B cell (primary cell): ENCODE results near the gene DUSP15. TPM values are rescaled to one million over a fixed set of nuclear protein-coding genes. Genes with fewer than 3 reads are reported as not detected.

Experiments used
- ATAC-seq: fragments of 200-7000 bp; cut with Tn5 transposase; one replicate; pipeline ENCODE4 v1.10.0; 2021; ENCODE audit warnings: low read depth, mild to moderate bottlenecking, moderate number of reproducible peaks, moderate library complexity
- CTCF ChIA-PET: fragments of 350-600 bp; sonication (Branson Sonifier 250); formaldehyde crosslinking; loops from one replicate; lab custom pipeline; 2021; ENCODE audit warnings: antibody characterized with exemption, inconsistent platforms; lab: Charles Lee
- POLR2A ChIA-PET: fragments of 350-600 bp; sonication (Branson Sonifier 250); formaldehyde crosslinking; loops from one replicate; lab custom pipeline; 2021; ENCODE audit warnings: antibody characterized with exemption; lab: Charles Lee
- DNase-seq: peaks from one replicate; pipeline ENCODE4 v3.0.0; 2013
- H2AFZ ChIP-seq: 2 replicates; pipeline ENCODE4 v1.6.1; 2012; ENCODE audit warnings: mild to moderate bottlenecking, low read depth, low read length; ENCODE audit not compliant: insufficient read depth, poor library complexity, severe bottlenecking
- H3K27ac ChIP-seq, 2 donors: 1 replicate in 1 of 2; 2 replicates in 1 of 2; pipeline ENCODE4 v1.5.1; 2012 to 2013; ENCODE audit warnings: low read length in 2 of 2, mild to moderate bottlenecking in 2 of 2, moderate library complexity in 1 of 2
- H3K27me3 ChIP-seq, 4 experiments: fragments of 200-600 bp in 1 of 4; sonication (generic) in 1 of 4; replicated peaks in 1 of 4; 1 replicate in 2 of 4; 2 replicates in 2 of 4; pipeline versions ENCODE4 v1.6.1 to v1.7.0; 2013 to 2016; ENCODE audit warnings: low read length in 3 of 4, mild to moderate bottlenecking in 2 of 4, mixed read lengths in 1 of 4, moderate library complexity in 1 of 4; ENCODE audit not compliant: insufficient read depth in 4 of 4, control insufficient read depth in 3 of 4; ENCODE audit errors: control extremely low read depth in 1 of 4
- H3K36me3 ChIP-seq, 2 experiments: replicated peaks in 1 of 2; 1 replicate in 1 of 2; 2 replicates in 1 of 2; pipeline versions ENCODE4 v1.6.1 to v1.7.1; 2013; ENCODE audit warnings: low read length in 1 of 2; ENCODE audit not compliant: insufficient read depth in 2 of 2, control insufficient read depth in 1 of 2; ENCODE audit errors: control extremely low read depth in 1 of 2, extremely low read depth in 1 of 2
- H3K4me1 ChIP-seq, 2 donors: fragments of 200-600 bp in 1 of 2; sonication (generic) in 1 of 2; 1 replicate in 1 of 2; 2 replicates in 1 of 2; pipeline versions ENCODE4 v1.5.1 to v1.6.1; 2013 to 2017; ENCODE audit warnings: low read length in 2 of 2; ENCODE audit not compliant: control insufficient read depth in 2 of 2, insufficient read depth in 2 of 2
- H3K4me2 ChIP-seq: replicated peaks from 2 replicates; pipeline ENCODE3; 2012; ENCODE audit warnings: mild to moderate bottlenecking, low read depth, low read length; ENCODE audit not compliant: poor library complexity, severe bottlenecking
- H3K4me3 ChIP-seq, 5 experiments: fragments of 200-600 bp in 1 of 5; sonication (generic) in 1 of 5; 1 replicate in 3 of 5; 2 replicates in 2 of 5; pipeline versions ENCODE4 v1.5.1 to v1.7.0; 2011 to 2016; ENCODE audit warnings: low read length in 4 of 5, mild to moderate bottlenecking in 4 of 5, low read depth in 2 of 5, control low read depth in 1 of 5, moderate library complexity in 1 of 5; ENCODE audit not compliant: insufficient read depth in 1 of 5; ENCODE audit errors: control extremely low read depth in 1 of 5, extremely low read depth in 1 of 5
- H3K79me2 ChIP-seq: fragments of 200-600 bp; sonication (generic); one replicate; pipeline ENCODE4 v1.6.0; 2016; ENCODE audit warnings: low read length; ENCODE audit not compliant: control insufficient read depth, insufficient read depth
- H3K9ac ChIP-seq: fragments of 200-600 bp; sonication (generic); 2 replicates; pipeline ENCODE4 v1.6.1; 2017; ENCODE audit warnings: mild to moderate bottlenecking, low read length, moderate library complexity
- H3K9me3 ChIP-seq, 3 donors: one replicate each; pipeline versions ENCODE4 v1.6.1 to v1.7.1; 2013; ENCODE audit warnings: low read length in 2 of 3; ENCODE audit not compliant: control insufficient read depth in 2 of 3, insufficient read depth in 1 of 3; ENCODE audit errors: control extremely low read depth in 1 of 3
- H4K20me1 ChIP-seq: 2 replicates; pipeline ENCODE4 v1.6.0; 2012; ENCODE audit warnings: mild to moderate bottlenecking, low read length; ENCODE audit not compliant: insufficient read depth, control insufficient read depth, poor library complexity, severe bottlenecking
- H3K27ac Mint-ChIP-seq: one replicate; pipeline ENCODE4 v1.8.0; 2021; ENCODE audit warnings: mixed read lengths
- H3K27me3 Mint-ChIP-seq: one replicate; pipeline ENCODE4 v1.8.0; 2021; ENCODE audit warnings: mixed read lengths
- H3K4me1 Mint-ChIP-seq: one replicate; pipeline ENCODE4 v1.8.0; 2021; ENCODE audit warnings: mixed read lengths
- H3K4me3 Mint-ChIP-seq: one replicate; pipeline ENCODE4 v1.8.0; 2021; ENCODE audit warnings: mixed read lengths
- H3K9me3 Mint-ChIP-seq: one replicate; pipeline ENCODE4 v1.8.0; 2022; ENCODE audit warnings: mixed read lengths; ENCODE audit not compliant: insufficient read depth
- EZH2 ChIP-seq: IDR thresholded peaks from 2 replicates; pipeline ENCODE4 v1.6.1; 2012; ENCODE audit warnings: borderline replicate concordance, low read depth, mild to moderate bottlenecking, moderate library complexity, low read length; ENCODE audit not compliant: insufficient read depth, poor library complexity, severe bottlenecking
- WGBS: methylation state at CpG from one replicate; pipeline ENCODE4 v1.1.5; 2013; ENCODE audit warnings: missing lambda C conversion rate; ENCODE audit not compliant: insufficient coverage; 5-methylcytosine and 5-hydroxymethylcytosine counted together
- intact Hi-C: fragments of 100-400 bp; cut with micrococcal nuclease; formaldehyde crosslinking; loops from one replicate; pipeline ENCODE4 v1.10.0; 2022
- polyA plus RNA-seq: library from polyadenylated mRNA; depleted of rRNA; stranded (reverse); fragments of >200 nt; gene quantifications from 2 replicates; pipeline ENCODE4 v1.2.3, GENCODE V29; 2012
- total RNA-seq, 2 donors: library from RNA; stranded (reverse); fragments of 120-200 nt in 1 of 2; gene quantifications; 1 replicate in 1 of 2; 2 replicates in 1 of 2; pipeline versions ENCODE4 v1.2.3 to v1.2.4, GENCODE V29; 2013 to 2022
- TF ChIP-seq, protein P1 (sequence below): fragments of 200-600 bp; IDR thresholded peaks from one replicate; pipeline ENCODE4 v1.8.0; 2022; ENCODE audit warnings: antibody characterized with exemption, mild to moderate bottlenecking

DUSP15 gene
- total and polyA plus RNA-seq, 2 donors (not counting 1 experiment from before 2014, with no cell fraction given) = 0.78 to 3.3 TPM

DNA sequence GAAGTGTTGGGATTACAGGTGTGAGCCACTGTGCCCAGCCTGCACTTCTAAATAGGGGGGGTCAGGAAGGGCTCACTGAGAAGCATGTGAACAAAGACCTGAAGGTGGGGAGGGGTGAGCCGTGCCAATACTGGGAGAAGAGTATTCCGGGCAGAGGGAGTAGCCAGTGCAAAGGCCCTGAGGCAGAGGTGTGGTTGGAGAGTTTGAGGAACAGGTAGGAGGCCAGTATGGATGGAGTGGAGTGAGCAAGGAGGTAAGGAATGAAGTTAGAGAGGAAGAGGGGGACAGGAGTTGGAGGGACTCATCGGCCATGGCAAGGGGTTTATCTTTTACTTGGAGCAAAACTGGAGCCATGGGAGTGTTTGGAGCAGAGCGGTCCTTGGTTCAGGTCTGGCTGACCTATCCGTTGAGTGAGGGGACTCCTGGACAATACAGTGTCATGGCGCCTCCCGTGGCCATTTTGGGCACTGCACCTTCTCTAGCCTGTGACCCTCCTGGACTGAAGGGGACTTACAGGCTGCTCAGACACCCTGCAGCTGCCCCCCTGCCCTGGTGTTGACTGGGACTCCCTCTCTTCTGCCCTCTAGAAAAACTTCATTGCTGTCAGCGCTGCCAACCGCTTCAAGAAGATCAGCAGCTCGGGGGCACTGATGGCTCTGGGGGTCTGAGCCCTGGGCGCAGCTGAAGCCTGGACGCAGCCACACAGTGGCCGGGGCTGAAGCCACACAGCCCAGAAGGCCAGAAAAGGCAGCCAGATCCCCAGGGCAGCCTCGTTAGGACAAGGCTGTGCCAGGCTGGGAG lies 37.0 kb downstream of the DUSP15 start:
- peak; percentile 63 for DNase-seq
- Mint-ChIP-seq H3K27ac (no peak overlapping the region), H3K9me3 (no peaks in the 10 kb centered on the region), H3K4me1 (peaks cover 14% of the 10 kb centered on the region), H3K27me3 (no peaks in the 10 kb centered on the region), H3K4me3 (no peak overlapping the region)
- Histone ChIP-seq H3K27me3 (peaks cover 0 to 2% (median 0%) of the 10 kb centered on the region in 4 experiments), H3K9me3 (no peaks in the 10 kb centered on the region), H3K4me3 (no peak overlapping the region), H3K36me3 (no peaks in the 10 kb centered on the region), H3K9ac (no peak overlapping the region), H3K27ac (no peak overlapping the region), H2AFZ (no peak overlapping the region), H3K4me2 (no peak overlapping the region), H3K4me1 (peaks cover 8 to 13% of the 10 kb centered on the region in 2 donors), H3K79me2 (no peaks in the 10 kb centered on the region), H4K20me1 (no peaks in the 10 kb centered on the region)
- CTCF ChIA-PET = interaction anchor here (0.5 to 1.3 kb wide), 5 partner anchors 10 to 344 kb away, joined by 3 to 4 read pairs (median 3); no protein-coding TSS in a partner anchor
- ATAC-seq = peak; percentile 57
- intact Hi-C loops = no loop called here
- 72% methylated on average over 14 of the region's 14 CpGs for WGBS
- TF ChIP-seq EZH2 = no peak
- TF ChIP-seq, protein P1, sequence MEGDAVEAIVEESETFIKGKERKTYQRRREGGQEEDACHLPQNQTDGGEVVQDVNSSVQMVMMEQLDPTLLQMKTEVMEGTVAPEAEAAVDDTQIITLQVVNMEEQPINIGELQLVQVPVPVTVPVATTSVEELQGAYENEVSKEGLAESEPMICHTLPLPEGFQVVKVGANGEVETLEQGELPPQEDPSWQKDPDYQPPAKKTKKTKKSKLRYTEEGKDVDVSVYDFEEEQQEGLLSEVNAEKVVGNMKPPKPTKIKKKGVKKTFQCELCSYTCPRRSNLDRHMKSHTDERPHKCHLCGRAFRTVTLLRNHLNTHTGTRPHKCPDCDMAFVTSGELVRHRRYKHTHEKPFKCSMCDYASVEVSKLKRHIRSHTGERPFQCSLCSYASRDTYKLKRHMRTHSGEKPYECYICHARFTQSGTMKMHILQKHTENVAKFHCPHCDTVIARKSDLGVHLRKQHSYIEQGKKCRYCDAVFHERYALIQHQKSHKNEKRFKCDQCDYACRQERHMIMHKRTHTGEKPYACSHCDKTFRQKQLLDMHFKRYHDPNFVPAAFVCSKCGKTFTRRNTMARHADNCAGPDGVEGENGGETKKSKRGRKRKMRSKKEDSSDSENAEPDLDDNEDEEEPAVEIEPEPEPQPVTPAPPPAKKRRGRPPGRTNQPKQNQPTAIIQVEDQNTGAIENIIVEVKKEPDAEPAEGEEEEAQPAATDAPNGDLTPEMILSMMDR = peak; percentile 92
- POLR2A ChIA-PET = interaction anchor here (0.6 kb wide), 1 partner anchor 26 kb away, joined by 9 read pairs; no protein-coding TSS in a partner anchor

DNA sequence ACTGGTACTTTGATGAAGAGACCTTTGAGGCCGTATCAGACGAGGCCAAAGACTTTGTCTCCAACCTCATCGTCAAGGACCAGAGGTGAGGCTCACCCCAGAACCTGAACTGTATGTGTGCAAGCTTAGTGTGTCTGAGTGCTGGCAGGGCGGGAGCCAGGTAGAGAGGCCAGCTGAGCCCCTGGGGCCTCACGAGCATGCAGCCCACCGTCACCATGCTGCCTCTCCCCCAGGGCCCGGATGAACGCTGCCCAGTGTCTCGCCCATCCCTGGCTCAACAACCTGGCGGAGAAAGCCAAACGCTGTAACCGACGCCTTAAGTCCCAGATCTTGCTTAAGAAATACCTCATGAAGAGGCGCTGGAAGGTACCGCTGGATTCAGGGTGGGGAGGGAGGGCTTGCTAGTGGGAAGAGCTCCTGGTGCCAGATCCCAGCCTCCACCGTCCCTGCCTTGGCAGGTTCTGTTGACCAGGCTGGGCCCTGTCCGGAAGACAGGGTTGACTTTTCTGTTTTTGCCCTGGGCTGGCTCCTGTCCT lies 38.5 kb downstream of the DUSP15 start:
- ATAC-seq (no peak), DNase-seq (no peak)
- H3K9me3 ChIP-seq = no peaks in the 10 kb centered on the region
- TF ChIP-seq EZH2 = no peak
- TF ChIP-seq, protein P1 = no peak
- intact Hi-C loops = no loop called here
- H3K27me3 ChIP-seq = no peaks in the 10 kb centered on the region
- H3K79me2 ChIP-seq = no peaks in the 10 kb centered on the region
- Mint-ChIP-seq H3K27me3 (no peaks in the 10 kb centered on the region), H3K4me3 (no peak overlapping the region), H3K9me3 (no peaks in the 10 kb centered on the region), H3K4me1 (peaks cover 13% of the 10 kb centered on the region), H3K27ac (peak overlapping the region; percentile 15)
- WGBS = 95% methylated on average over 15 of the region's 17 CpGs
- H3K4me1 ChIP-seq = peaks cover 8 to 12% of the 10 kb centered on the region in 2 donors
- no peak overlapping the region for H3K27ac ChIP-seq
- no peak overlapping the region for H2AFZ ChIP-seq
- CTCF ChIA-PET = interaction anchor here (1.0 kb wide), 1 partner anchor 171 kb away, joined by 3 read pairs; no protein-coding TSS in a partner anchor
- no peaks in the 10 kb centered on the region for H3K36me3 ChIP-seq
- no peaks in the 10 kb centered on the region for H4K20me1 ChIP-seq
- H3K9ac ChIP-seq = no peak overlapping the region
- H3K4me3 ChIP-seq = no peak overlapping the region
- POLR2A ChIA-PET = no interaction called here
- H3K4me2 ChIP-seq = no peak overlapping the region
